Osteocyte (in vitro differentiated cells): ENCODE measurements around the gene FAT2. TPM values are rescaled to one million over a fixed set of nuclear protein-coding genes. Genes with fewer than 3 reads are reported as not detected.

Experiments used
- DNase-seq: peaks from one replicate; pipeline ENCODE4 v3.0.0; 2021; ENCODE audit warnings: mixed read lengths; ENCODE audit not compliant: unreplicated experiment; ENCODE audit errors: extremely low spot score
- H3K27ac Mint-ChIP-seq: one replicate; pipeline ENCODE4 v1.8.0; 2021; ENCODE audit warnings: mild to moderate bottlenecking, mixed read lengths; ENCODE audit not compliant: unreplicated experiment
- H3K27me3 Mint-ChIP-seq: one replicate; pipeline ENCODE4 v1.8.0; 2021; ENCODE audit warnings: mixed read lengths; ENCODE audit not compliant: unreplicated experiment
- H3K36me3 Mint-ChIP-seq: one replicate; pipeline ENCODE4 v1.8.0; 2021; ENCODE audit warnings: mixed read lengths; ENCODE audit not compliant: unreplicated experiment
- H3K4me1 Mint-ChIP-seq: one replicate; pipeline ENCODE4 v1.8.0; 2021; ENCODE audit warnings: mixed read lengths; ENCODE audit not compliant: unreplicated experiment
- H3K4me3 Mint-ChIP-seq: one replicate; pipeline ENCODE4 v1.8.0; 2021; ENCODE audit warnings: mild to moderate bottlenecking, moderate library complexity, mixed read lengths; ENCODE audit not compliant: unreplicated experiment
- H3K9me3 Mint-ChIP-seq: one replicate; pipeline ENCODE4 v1.8.0; 2021; ENCODE audit warnings: mixed read lengths; ENCODE audit not compliant: unreplicated experiment
- CTCF ChIP-seq: fragments of 200-600 bp; sonication (generic); IDR thresholded peaks from 2 replicates; pipeline ENCODE4 v1.5.0; 2021; ENCODE audit warnings: antibody characterized with exemption, mild to moderate bottlenecking, moderate library complexity
- total RNA-seq: library from RNA; stranded (reverse); gene quantifications from 2 replicates; pipeline ENCODE4 v1.2.1, GENCODE V29; 2021

FAT2 gene
- total RNA-seq, 1 donor from 2014 or later = 30.1 TPM

DNA sequence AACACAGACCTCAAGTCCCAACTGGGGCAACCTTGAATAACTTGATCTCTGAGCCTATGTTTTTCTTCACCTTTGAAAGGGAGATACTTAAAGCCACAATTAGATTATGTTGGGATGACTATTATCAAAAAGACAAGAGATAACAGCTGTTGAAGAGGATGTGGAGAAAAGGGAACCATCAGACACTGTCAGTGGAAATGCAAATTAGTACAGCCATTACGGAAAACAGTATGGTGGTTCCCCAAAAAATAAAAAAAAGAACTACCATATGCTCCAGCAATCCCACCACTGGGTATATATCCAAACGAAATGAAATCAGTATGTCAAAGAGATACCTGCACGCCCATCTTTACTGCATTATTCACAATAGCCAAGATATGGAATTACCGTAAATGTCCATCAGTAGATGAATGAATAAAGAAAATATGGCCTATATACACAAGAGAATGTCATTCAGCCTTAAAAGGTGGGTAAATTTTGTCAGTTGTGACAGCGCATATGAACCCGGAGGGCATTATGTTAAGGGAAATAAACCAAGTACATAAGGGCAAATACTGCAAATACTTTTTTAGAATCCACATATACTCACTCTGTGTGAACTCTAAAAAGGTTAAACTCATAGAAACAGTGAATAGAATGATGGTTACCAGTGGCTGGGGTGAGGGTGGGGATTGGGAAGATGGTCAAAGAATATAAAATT, 12.7 kb downstream of the FAT2 start:
- H3K36me3 Mint-ChIP-seq = peaks cover 5% of the 10 kb centered on the region
- TF ChIP-seq CTCF = no peak
- peak overlapping the region; percentile 63 for H3K27ac Mint-ChIP-seq
- H3K4me3 Mint-ChIP-seq = no peak overlapping the region
- H3K4me1 Mint-ChIP-seq = peaks cover 36% of the 10 kb centered on the region
- peaks cover 10% of the 10 kb centered on the region for H3K27me3 Mint-ChIP-seq
- no peaks in the 10 kb centered on the region for H3K9me3 Mint-ChIP-seq
- no peak for DNase-seq

DNA sequence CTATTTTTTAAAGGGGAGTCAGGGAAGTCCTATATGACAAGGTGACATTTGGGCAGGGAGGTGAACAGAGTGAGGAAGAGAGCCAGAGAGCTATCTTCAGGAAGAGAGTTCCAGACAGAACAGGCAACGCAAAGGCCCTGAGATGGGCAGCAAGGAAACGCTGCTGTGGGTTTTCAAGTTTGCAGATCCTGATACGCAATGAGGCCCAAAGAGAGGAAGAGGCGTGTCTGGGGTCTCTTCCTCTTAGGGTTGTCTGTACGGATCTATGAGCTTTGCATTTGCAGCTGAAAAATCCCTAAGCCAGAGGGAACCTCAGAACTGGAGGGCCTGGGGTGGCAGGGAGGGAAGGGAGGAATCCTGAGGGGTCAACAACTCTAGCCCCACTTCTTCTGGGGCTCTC, 13.6 kb downstream of the FAT2 start:
- DNase-seq = no peak
- Mint-ChIP-seq H3K27ac (peak overlapping the region; percentile 2), H3K4me3 (no peak overlapping the region), H3K4me1 (peaks cover 35% of the 10 kb centered on the region), H3K36me3 (peaks cover 5% of the 10 kb centered on the region), H3K27me3 (peaks cover 10% of the 10 kb centered on the region), H3K9me3 (no peaks in the 10 kb centered on the region)
- TF ChIP-seq CTCF = no peak

DNA sequence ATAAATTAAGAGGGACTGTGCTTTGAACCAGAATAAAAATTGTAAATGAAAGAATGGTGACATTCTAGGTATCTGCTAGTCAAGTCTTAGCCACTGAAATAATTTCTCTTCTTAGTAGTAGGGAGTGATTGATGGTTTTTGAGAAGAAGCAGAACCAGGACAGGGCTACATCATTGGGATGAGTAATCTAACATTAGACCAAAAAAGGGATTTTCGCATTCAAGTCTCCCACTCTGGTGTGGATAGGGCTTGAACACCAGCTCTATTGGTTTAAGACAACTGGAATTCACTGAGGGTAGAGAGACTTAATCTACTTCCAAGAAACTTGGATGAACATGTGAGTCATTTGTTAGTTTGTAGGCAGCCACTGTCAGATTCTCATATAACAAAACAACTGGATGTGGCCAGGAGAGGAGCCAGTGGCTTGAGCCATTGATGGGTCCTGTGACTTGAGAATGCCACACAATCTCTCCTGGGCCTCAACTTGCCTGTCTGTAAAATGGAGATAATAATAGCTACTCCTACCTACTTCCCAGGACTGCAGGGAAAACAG, 16.6 kb downstream of the FAT2 start:
- no peak for TF ChIP-seq CTCF
- Mint-ChIP-seq H3K36me3 (peaks cover 5% of the 10 kb centered on the region), H3K9me3 (no peaks in the 10 kb centered on the region), H3K4me1 (peaks cover 21% of the 10 kb centered on the region), H3K27ac (no peak overlapping the region), H3K4me3 (no peak overlapping the region), H3K27me3 (peaks cover 14% of the 10 kb centered on the region)
- no peak for DNase-seq

- Mint-ChIP-seq H3K9me3 (no peaks in the 10 kb centered on the region), H3K36me3 (peaks cover 5% of the 10 kb centered on the region), H3K4me3 (no peak overlapping the region), H3K4me1 (peaks cover 8% of the 10 kb centered on the region), H3K27me3 (peaks cover 14% of the 10 kb centered on the region), H3K27ac (no peak overlapping the region)
- no peak for TF ChIP-seq CTCF
- DNase-seq = no peak
Measured at GRCh38 chr5:151572657-151573368, 18.3 kb downstream of the FAT2 start.
